ENCODE measurements around the gene CTH.
"Not testable (repeated sequence)": the region's sequence is repeated elsewhere in the genome, so short reads cannot be mapped to it uniquely, and the experiment has no call there.

CTH gene

DNA sequence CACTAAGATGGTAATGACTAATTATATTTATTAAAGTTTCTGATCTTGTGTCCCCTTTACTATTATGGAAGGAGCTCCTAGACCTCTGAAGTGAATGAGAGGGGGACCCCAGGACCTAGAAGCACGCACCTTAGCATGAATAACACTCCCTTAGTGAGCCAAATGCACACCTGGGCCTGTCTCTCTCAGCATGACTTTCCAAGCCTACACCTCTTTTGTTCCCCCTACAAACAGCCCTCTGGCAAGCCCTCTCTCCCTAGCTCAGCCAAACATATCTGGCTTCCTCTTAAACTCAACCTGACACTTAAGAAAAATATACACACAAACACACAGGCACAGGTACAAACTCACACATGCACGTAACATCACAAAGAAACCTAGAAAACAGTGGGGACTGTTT, 7.3 kb upstream of the CTH start:
- no peak overlapping the region for H3K4me3 ChIP-seq (ENCODE audit: low read depth, low read length)
- no peak for DNase-seq (ENCODE audit: low read depth, low spot score)
- ChIA-PET CTCF (no interaction called here), POLR2A (no interaction called here)
- TF ChIP-seq, protein P1, sequence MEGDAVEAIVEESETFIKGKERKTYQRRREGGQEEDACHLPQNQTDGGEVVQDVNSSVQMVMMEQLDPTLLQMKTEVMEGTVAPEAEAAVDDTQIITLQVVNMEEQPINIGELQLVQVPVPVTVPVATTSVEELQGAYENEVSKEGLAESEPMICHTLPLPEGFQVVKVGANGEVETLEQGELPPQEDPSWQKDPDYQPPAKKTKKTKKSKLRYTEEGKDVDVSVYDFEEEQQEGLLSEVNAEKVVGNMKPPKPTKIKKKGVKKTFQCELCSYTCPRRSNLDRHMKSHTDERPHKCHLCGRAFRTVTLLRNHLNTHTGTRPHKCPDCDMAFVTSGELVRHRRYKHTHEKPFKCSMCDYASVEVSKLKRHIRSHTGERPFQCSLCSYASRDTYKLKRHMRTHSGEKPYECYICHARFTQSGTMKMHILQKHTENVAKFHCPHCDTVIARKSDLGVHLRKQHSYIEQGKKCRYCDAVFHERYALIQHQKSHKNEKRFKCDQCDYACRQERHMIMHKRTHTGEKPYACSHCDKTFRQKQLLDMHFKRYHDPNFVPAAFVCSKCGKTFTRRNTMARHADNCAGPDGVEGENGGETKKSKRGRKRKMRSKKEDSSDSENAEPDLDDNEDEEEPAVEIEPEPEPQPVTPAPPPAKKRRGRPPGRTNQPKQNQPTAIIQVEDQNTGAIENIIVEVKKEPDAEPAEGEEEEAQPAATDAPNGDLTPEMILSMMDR (IDR thresholded peaks at IDR 0.05; ENCODE audit: insufficient read depth, low read length, missing control alignments), result no peak

DNA sequence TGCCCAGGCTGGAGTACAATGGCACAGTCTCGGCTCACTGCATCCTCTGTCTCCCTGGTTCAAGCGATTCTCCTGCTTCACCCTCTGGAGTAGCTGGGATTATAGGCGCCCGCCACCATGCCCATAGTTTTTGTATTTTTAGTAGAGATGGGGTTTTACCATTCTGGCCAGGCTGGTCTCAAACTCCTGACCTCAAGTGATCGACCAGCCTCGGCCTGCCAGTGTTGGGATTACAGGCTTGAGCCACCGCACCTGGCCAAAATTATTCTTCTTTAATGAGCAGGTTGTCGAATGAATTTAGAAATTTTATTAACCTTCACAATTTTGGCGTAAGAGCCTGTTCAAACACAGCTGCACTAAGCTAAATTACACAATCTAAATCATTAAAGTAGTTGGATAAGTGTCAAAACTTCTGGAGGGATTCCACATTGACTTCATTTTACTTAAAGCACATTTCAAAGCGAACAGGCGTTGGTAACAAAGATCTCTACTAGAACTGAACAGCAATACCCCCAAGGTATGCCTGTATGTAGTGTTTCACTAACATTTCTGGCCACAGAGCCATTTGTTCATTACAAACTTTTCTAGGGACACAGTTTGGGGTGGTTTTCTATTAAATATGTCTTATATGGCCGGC, 5.2 kb upstream of the CTH start:
- TF ChIP-seq, protein P1 (IDR thresholded peaks at IDR 0.05; ENCODE audit: insufficient read depth, low read length, missing control alignments), result no peak
- ChIA-PET CTCF (no interaction called here), POLR2A (no interaction called here)
- no peak overlapping the region for H3K4me3 ChIP-seq (ENCODE audit: low read depth, low read length)
- DNase-seq (ENCODE audit: low read depth, low spot score), result no peak

DNA sequence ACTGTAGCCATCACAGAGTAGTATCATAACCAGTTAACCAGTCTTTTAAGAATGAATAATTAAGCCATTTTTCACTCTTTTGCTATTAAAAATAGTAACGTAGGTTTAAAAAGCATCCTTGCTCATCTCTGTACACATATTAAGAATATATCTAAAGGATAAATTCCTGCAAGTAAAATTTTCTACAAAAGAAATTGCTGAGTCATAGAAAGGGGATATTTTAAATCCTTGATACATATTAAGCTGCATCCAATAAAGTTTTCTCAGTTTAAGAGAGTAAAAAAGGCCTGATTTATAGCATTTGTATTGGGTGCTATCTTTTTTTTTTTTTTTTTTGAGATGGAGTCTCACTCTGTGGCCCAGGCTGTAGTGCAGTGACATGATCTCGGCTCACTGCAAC, 1.9 kb upstream of the CTH start:
- ChIA-PET POLR2A (no interaction called here), CTCF (no interaction called here)
- TF ChIP-seq, protein P1 (IDR thresholded peaks at IDR 0.05; ENCODE audit: insufficient read depth, low read length, missing control alignments), result no peak
- DNase-seq (ENCODE audit: low read depth, low spot score), result no peak
- H3K4me3 ChIP-seq (ENCODE audit: low read depth, low read length), result no peak overlapping the region

DNA sequence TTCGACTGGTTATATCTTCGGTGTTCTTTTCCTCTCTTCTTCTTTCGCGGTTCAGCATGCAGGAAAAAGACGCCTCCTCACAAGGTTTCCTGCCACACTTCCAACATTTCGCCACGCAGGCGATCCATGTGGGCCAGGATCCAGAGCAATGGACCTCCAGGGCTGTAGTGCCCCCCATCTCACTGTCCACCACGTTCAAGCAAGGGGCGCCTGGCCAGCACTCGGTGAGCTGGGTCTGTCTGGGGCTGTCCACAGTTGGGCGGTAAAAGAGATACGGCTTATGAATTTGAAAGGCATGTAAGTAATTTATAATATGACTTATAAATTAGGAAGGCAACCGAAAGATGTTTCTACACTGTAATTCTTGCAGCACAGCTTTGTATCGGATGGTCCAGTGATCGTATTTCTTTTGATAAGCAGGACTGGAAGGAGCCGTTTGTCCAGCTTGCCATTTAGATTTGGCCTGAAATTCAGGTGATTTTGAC, 334 bp downstream of the CTH start:
- ChIA-PET CTCF (interaction anchor here (0.9 to 1.8 kb wide), 2 partner anchors 57 to 116 kb away, joined by 3 to 7 read pairs; partner anchors contain the start of gene ANKRD13C), POLR2A (interaction anchor here (0.5 to 2.0 kb wide), 9 partner anchors 9 to 206 kb away, joined by 3 to 31 read pairs (median 4); partner anchors contain the start of genes ANKRD13C and LRRC40)
- no peak for DNase-seq (ENCODE audit: low read depth, low spot score)
- H3K4me3 ChIP-seq (ENCODE audit: low read depth, low read length), result peak overlapping the region; percentile 70
- TF ChIP-seq, protein P1 (IDR thresholded peaks at IDR 0.05; ENCODE audit: insufficient read depth, low read length, missing control alignments), result no peak

DNA sequence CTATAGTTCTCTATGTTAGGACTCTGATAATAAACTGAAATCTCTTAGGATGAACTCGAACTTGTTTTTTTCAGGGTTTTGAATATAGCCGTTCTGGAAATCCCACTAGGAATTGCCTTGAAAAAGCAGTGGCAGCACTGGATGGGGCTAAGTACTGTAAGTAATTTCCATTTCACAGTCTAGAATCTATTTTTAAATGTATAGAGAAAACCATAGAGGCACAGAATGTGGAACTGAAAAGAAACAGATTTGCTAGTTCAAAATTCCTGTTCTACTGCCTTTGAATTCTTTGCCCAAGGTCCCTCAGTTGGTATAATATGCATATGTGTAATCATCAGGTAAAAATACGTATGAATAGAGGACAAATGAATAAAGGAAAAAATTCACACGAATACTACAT, 4.8 kb downstream of the CTH start:
- POLR2A ChIA-PET, result no interaction called here
- CTCF ChIA-PET, result no interaction called here

DNA sequence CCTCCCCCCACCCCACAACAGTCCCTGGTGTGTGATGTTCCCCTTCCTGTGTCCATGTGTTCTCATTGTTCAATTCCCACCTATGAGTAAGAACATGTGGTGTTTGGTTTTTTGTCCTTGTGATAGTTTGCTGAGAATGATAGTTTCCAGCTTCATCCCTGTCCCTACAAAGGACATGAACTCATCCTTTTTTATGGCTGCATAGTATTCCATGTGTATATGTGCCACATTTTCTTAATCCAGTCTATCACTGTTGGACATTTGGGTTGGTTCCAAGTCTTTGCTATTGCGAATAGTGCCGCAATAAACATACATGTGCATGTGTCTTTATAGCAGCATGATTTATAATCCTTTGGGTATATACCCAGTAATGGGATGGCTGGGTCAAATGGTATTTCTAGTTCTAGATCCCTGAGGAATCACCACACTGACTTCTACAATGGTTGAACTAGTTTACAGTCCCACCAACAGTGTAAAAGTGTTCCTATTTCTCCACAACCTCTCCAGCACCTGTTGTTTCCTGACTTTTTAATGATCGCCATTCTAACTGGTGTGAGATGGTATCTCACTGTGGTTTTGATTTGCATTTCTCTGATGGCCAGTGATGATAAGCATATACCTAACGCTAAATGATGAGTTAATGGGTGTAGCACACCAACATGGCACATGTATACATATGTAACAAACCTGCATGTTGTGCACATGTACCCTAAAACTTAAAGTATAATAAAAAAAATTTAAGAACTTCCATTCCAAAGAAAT, 8.1 kb downstream of the CTH start:
- DNase-seq (ENCODE audit: low read depth, low spot score); H3K4me3 ChIP-seq (ENCODE audit: low read depth, low read length); CTCF ChIA-PET; POLR2A ChIA-PET: not testable (repeated sequence)

More for the DNA sequence above, 4.8 kb downstream of the CTH start:
- no peak for DNase-seq (ENCODE audit: low read depth, low spot score)
- H3K4me3 ChIP-seq (ENCODE audit: low read depth, low read length), result no peak overlapping the region
- TF ChIP-seq, protein P1 (IDR thresholded peaks at IDR 0.05; ENCODE audit: insufficient read depth, low read length, missing control alignments), result no peak

Measured in AG04449 (cell line).